K562 (cell line): ENCODE measurements around the gene INPP4B. TPM values are rescaled to one million over a fixed set of nuclear protein-coding genes. Genes with fewer than 3 reads are reported as not detected.

Source experiments
- ATAC-seq: fragments of 200-7000 bp; cut with Tn5 transposase; 3 replicates; pipeline ENCODE4 v1.9.1; 2020; ENCODE audit warnings: moderate library complexity
- BruUV-seq: library from RNA; stranded (reverse); fragments of 400-500 nt; replicated peaks from 2 replicates; lab custom pipeline; 2021; lab: Mats Ljungman, UMichigan
- CTCF ChIA-PET: fragments of 300-600 bp; formaldehyde crosslinking; extraction: SDS; loops from one replicate; lab custom pipeline; 2021; ENCODE audit warnings: low intra/inter-chr PET ratio; lab: Yijun Ruan, JAX
- POLR2A ChIA-PET: fragments of 300-600, 350-650 bp; sonication (Branson Sonifier 250); formaldehyde crosslinking; extraction: SDS; loops from one replicate; lab custom pipeline; 2021; ENCODE audit warnings: antibody characterized with exemption, inconsistent platforms; lab: Yijun Ruan, JAX
- DNase-seq, 4 experiments: peaks; one replicate each; pipeline versions ENCODE4 v3.0.0 to v3.0.0-alpha.2; 2011 to 2018; ENCODE audit warnings: low spot score in 3 of 4, mixed read lengths in 3 of 4; ENCODE audit errors: extremely low read depth in 1 of 4
- FAIRE-seq: peaks from 2 replicates; lab custom pipeline; 2011; peaks lifted over from hg19 to GRCh38; lab: Jason Lieb, UNC
- H2AFZ ChIP-seq: 2 replicates; pipeline ENCODE4 v1.6.0; 2011; ENCODE audit warnings: low read depth, low read length, control low read depth, inconsistent platforms
- H3K27ac ChIP-seq: fragments of 200-600 bp; 3 replicates; pipeline ENCODE4 v1.8.0; 2011; ENCODE audit warnings: low read depth, mild to moderate bottlenecking, control low read depth, inconsistent platforms, low read length, moderate library complexity, mixed read lengths; ENCODE audit errors: extremely low read depth
- H3K27me3 ChIP-seq, 2 experiments: fragments of 300-600 bp in 1 of 2; 2 replicates in 1 of 2; 3 replicates in 1 of 2; pipeline versions ENCODE4 v1.6.0 to v1.8.0; 2011; ENCODE audit warnings: inconsistent platforms in 2 of 2, low read length in 2 of 2, mild to moderate bottlenecking in 1 of 2, mixed read lengths in 1 of 2, moderate library complexity in 1 of 2; ENCODE audit not compliant: control insufficient read depth in 2 of 2, insufficient read depth in 2 of 2
- H3K36me3 ChIP-seq: fragments of 300-600 bp; 3 replicates; pipeline ENCODE4 v1.8.0; 2011; ENCODE audit warnings: mild to moderate bottlenecking, low read length, inconsistent platforms; ENCODE audit not compliant: control insufficient read depth, insufficient read depth
- H3K4me1 ChIP-seq, 2 experiments: fragments of 200-600 bp in 1 of 2; replicated peaks in 1 of 2; 2 replicates in 1 of 2; 3 replicates in 1 of 2; pipeline versions ENCODE4 v1.5.1 to v1.8.0; 2011; ENCODE audit warnings: inconsistent platforms in 2 of 2, low read length in 2 of 2, mild to moderate bottlenecking in 1 of 2, mixed read lengths in 1 of 2, moderate library complexity in 1 of 2; ENCODE audit not compliant: control insufficient read depth in 2 of 2, insufficient read depth in 2 of 2
- H3K4me2 ChIP-seq: 2 replicates; pipeline ENCODE4 v1.6.1; 2011; ENCODE audit warnings: low read length, control low read depth, inconsistent platforms, mixed read lengths; ENCODE audit not compliant: insufficient read depth
- H3K4me3 ChIP-seq: fragments of 200-600 bp; sonication (generic), shearing (Covaris generic); 2 replicates; pipeline ENCODE4 v1.5.1; 2016; ENCODE audit warnings: control low read depth, inconsistent platforms
- H3K79me2 ChIP-seq: fragments of 200-600 bp; 3 replicates; pipeline ENCODE4 v1.8.0; 2011; ENCODE audit warnings: low read length, inconsistent platforms; ENCODE audit not compliant: control insufficient read depth, insufficient read depth
- H3K9ac ChIP-seq, 2 experiments: 2 replicates each; pipeline versions ENCODE4 v1.6.0 to v1.6.1; 2011; ENCODE audit warnings: low read depth in 2 of 2, low read length in 2 of 2, control low read depth in 1 of 2, inconsistent platforms in 1 of 2, mild to moderate bottlenecking in 1 of 2, mixed read lengths in 1 of 2; ENCODE audit not compliant: insufficient read depth in 1 of 2
- H3K9me1 ChIP-seq: one replicate; pipeline ENCODE4 v1.6.0; 2011; ENCODE audit warnings: inconsistent platforms, mild to moderate bottlenecking, low read length, moderate library complexity; ENCODE audit not compliant: control insufficient read depth, insufficient read depth
- H3K9me3 ChIP-seq: replicated peaks from 2 replicates; pipeline ENCODE4 v1.5.1; 2011; ENCODE audit warnings: low read depth, low read length, inconsistent platforms; ENCODE audit not compliant: control insufficient read depth, insufficient read depth
- H4K20me1 ChIP-seq: replicated peaks from 2 replicates; pipeline ENCODE4 v1.6.1; 2011; ENCODE audit warnings: low read length, inconsistent platforms, mixed read lengths; ENCODE audit not compliant: control insufficient read depth, insufficient read depth
- CAMTA2 ChIP-seq: fragments of 250-450 bp; sonication (Bioruptor Pico); conservative IDR thresholded peaks from 2 replicates; pipeline ENCODE4 v1.5.1; 2022
- CCNT2 ChIP-seq: IDR thresholded peaks from 2 replicates; pipeline ENCODE4 v1.6.1; 2011; ENCODE audit warnings: borderline replicate concordance, low read depth, mild to moderate bottlenecking, moderate library complexity, mixed read lengths, low read length; ENCODE audit not compliant: insufficient read length; ENCODE audit errors: extremely low read depth
- CSDE1 ChIP-seq, 2 experiments: fragments of 450-650 bp; IDR thresholded peaks; 2 replicates each; pipeline ENCODE4 v1.6.1; 2016; ENCODE audit warnings: mild to moderate bottlenecking in 1 of 2
- HSF4 ChIP-seq: fragments of 250-450 bp; sonication (Bioruptor Pico); IDR thresholded peaks from 2 replicates; pipeline ENCODE4 v2.1.2; 2022; ENCODE audit warnings: mild to moderate bottlenecking, moderate library complexity, borderline replicate concordance
- KLF13 ChIP-seq: fragments of 450-650 bp; IDR thresholded peaks from 2 replicates; pipeline ENCODE4 v1.6.1; 2016; ENCODE audit warnings: missing genetic modification characterization, low read depth, mild to moderate bottlenecking, missing compliant biosample characterization, moderate library complexity, borderline replicate concordance
- MTA2 ChIP-seq: fragments of 450-650 bp; IDR thresholded peaks from 2 replicates; pipeline ENCODE4 v1.6.1; 2016; ENCODE audit warnings: low read depth
- NCOA4 ChIP-seq: fragments of 450-650 bp; IDR thresholded peaks from 2 replicates; pipeline ENCODE4 v1.6.1; 2018; ENCODE audit warnings: mild to moderate bottlenecking; ENCODE audit not compliant: partially characterized antibody
- NCOA6 ChIP-seq: fragments of 450-650 bp; IDR thresholded peaks from 2 replicates; pipeline ENCODE4 v1.6.1; 2017; ENCODE audit warnings: mild to moderate bottlenecking
- POLR2B ChIP-seq: fragments of 450-650 bp; IDR thresholded peaks from 2 replicates; pipeline ENCODE4 v1.6.1; 2018; ENCODE audit warnings: low read depth; ENCODE audit not compliant: partially characterized antibody
- PTBP1 ChIP-seq: fragments of 200-400 bp; formaldehyde crosslinking; IDR thresholded peaks from 2 replicates; pipeline ENCODE4 v1.6.1; 2017; ENCODE audit warnings: low read depth, low read length
- PTTG1 ChIP-seq: fragments of 450-650 bp; IDR thresholded peaks from 2 replicates; pipeline ENCODE4 v1.6.1; 2016; ENCODE audit warnings: low read depth, mild to moderate bottlenecking, missing genetic modification characterization, missing compliant biosample characterization
- ZNF212 ChIP-seq: fragments of 450-650 bp; formaldehyde crosslinking; IDR thresholded peaks from 2 replicates; pipeline ENCODE4 v1.4.0; 2020; ENCODE audit warnings: mild to moderate bottlenecking
- ZNF239 ChIP-seq: fragments of 250-450 bp; sonication (Bioruptor Pico); IDR thresholded peaks from 2 replicates; pipeline ENCODE4 v1.4.0; 2020; ENCODE audit warnings: mild to moderate bottlenecking
- ZNF282 ChIP-seq: sonication (generic); formaldehyde crosslinking; IDR thresholded peaks from 2 replicates; pipeline ENCODE4 v1.8.1; 2023; ENCODE audit warnings: missing genetic modification reagents
- WGBS: fragments of 100-300 bp; shearing (Covaris generic); methylation state at CpG from one replicate; pipeline ENCODE4 v1.1.6; 2016; ENCODE audit warnings: low coverage, mixed read lengths; ENCODE audit not compliant: insufficient coverage; ENCODE audit errors: missing lambda C conversion rate; 5-methylcytosine and 5-hydroxymethylcytosine counted together
- in situ Hi-C: fragments of 300-500 bp; cut with MboI; formaldehyde crosslinking; loops from 4 replicates; pipeline ENCODE4 v1.15.0; 2018; ENCODE audit warnings: inconsistent platforms, mixed read lengths
- intact Hi-C: fragments of 100-400 bp; cut with micrococcal nuclease; formaldehyde crosslinking; loops from 2 replicates; pipeline ENCODE4 v1.14.2; 2022
- polyA plus RNA-seq, 8 experiments: library from polyadenylated mRNA; depleted of rRNA in 4 of 8; stranded (reverse) in 5 of 8; unstranded in 3 of 8; fragments of >200 nt; fragmentation: Nextera tagmentation in 2 of 8; fragmentation: Illumina TruSeq in 1 of 8; extraction: Ambion mirVana in 2 of 8; extraction: Trizol in 1 of 8; gene quantifications; 2 replicates each; pipeline versions ENCODE4 v1.2.1 to v1.2.3, GENCODE V29; 2011 to 2014; ENCODE audit warnings: inconsistent platforms in 1 of 8, missing spikeins in 1 of 8
- total RNA-seq, 7 experiments: library from RNA; depleted of rRNA in 6 of 7; stranded (reverse); fragments of >200 nt in 6 of 7; fragmentation: Illumina TruSeq in 2 of 7; extraction: Trizol in 2 of 7; gene quantifications; 2 replicates each; pipeline versions ENCODE4 v1.2.1 to v1.2.3, GENCODE V29; 2011 to 2021; ENCODE audit warnings: low replicate concordance in 1 of 7
- TF ChIP-seq, protein P1 (sequence below): sonication (generic); formaldehyde crosslinking; IDR thresholded peaks from 2 replicates; pipeline ENCODE4 v1.9.0; 2022; ENCODE audit warnings: mild to moderate bottlenecking, missing genetic modification reagents
- TF ChIP-seq, protein P2 (sequence below): fragments of 450-650 bp; IDR thresholded peaks from 2 replicates; pipeline ENCODE4 v1.6.1; 2018; ENCODE audit warnings: mild to moderate bottlenecking, low read depth; ENCODE audit not compliant: partially characterized antibody

Gene INPP4B
- total and polyA plus RNA-seq, 9 of the 15 experiments (the other 6 are each of a cell fraction or from before 2014, with no cell fraction given), result 0.04 to 0.11 TPM; not detected in 7

DNA sequence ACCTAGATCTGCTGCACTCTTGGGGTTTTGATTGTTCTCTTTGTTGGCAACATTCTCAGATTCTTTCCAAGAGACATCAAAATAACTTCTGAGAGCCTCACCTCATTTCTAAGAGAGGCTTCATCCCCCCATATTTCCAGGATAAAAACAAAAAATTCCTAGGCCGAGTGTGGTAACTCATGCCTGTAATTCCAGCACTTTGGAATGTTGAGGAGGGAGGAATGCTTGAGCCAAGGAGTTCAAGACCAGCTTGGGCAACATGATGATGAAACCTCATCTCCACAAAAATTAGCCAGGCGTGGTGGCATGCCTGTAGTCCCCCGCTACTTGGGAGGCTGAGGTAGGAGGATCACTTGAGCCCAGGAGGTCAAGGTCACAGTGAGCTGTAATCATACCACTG is 477.0 kb downstream of the INPP4B start:
- Histone ChIP-seq H3K4me1 (no peaks in the 10 kb centered on the region), H3K9ac (no peak overlapping the region), H3K36me3 (no peaks in the 10 kb centered on the region), H3K4me2 (no peak overlapping the region), H3K4me3 (no peak overlapping the region), H3K27ac (no peak overlapping the region), H3K27me3 (no peaks in the 10 kb centered on the region), H4K20me1 (no peaks in the 10 kb centered on the region), H3K79me2 (no peaks in the 10 kb centered on the region), H3K9me1 (no peaks in the 10 kb centered on the region), H3K9me3 (no peaks in the 10 kb centered on the region), H2AFZ (no peak overlapping the region)
- FAIRE-seq, result no peak
- DNase-seq, result no peak
- BruUV-seq, result no TSS peak
- no peak for ATAC-seq
- in situ Hi-C loops (no loop called here), intact Hi-C loops (no loop called here)
- POLR2A ChIA-PET, result no interaction called here
- TF ChIP-seq NCOA6 (no peak), CAMTA2 (CRISPR knock-in tag) (no peak), MTA2 (no peak), NCOA4 (no peak), CSDE1 (IDR thresholded peaks at IDR 0.05) (no peak)
- WGBS, result 0% methylated on average over 2 of the region's 3 CpGs
- CTCF ChIA-PET, result no interaction called here

DNA sequence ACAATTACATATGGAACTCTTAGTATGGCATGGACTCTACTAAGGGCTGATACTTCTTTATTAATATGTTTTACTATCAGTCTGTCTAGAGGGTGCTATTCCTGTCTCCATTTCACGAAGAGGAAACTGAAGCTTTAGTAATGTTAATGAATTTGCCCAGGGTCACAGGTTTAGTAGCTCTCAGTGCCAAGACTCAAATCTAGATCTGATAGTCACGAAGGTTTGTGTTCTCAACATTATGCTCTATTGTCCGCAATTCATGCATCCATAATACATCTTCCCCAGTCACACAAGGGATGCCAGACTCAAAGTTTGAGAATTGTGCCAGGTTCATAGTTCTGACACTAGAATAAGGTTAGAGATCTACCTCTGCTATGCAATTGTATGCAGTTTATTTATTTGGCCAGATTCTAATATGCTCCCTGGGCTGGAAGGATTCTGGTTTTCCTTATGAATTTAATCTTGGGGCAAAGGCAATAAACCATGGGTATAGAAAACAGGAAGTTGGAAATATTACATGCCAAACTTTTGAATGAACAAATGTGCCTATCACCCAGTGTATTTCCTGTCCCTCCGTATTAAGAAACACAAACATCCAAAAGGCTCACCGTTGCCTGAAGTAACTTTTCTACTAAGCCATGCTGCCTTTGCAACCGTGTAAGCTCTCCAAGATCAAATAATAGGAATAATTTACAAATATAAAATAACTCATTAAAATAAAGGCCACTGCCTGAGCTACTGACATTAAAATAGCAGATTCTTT is 478.5 kb downstream of the INPP4B start:
- ChIA-PET CTCF (no interaction called here), POLR2A (no interaction called here)
- H3K36me3 ChIP-seq, result no peaks in the 10 kb centered on the region
- no peak overlapping the region for H3K4me3 ChIP-seq
- H3K9ac ChIP-seq, result no peak overlapping the region
- no peak for ATAC-seq
- in situ Hi-C loops (no loop called here), intact Hi-C loops (no loop called here)
- H4K20me1 ChIP-seq, result no peaks in the 10 kb centered on the region
- no peaks in the 10 kb centered on the region for H3K9me1 ChIP-seq
- no peak overlapping the region for H3K4me2 ChIP-seq
- DNase-seq, result no peak
- H3K4me1 ChIP-seq, result no peaks in the 10 kb centered on the region
- H2AFZ ChIP-seq, result no peak overlapping the region
- H3K27me3 ChIP-seq, result no peaks in the 10 kb centered on the region
- no TSS peak for BruUV-seq
- H3K79me2 ChIP-seq, result no peaks in the 10 kb centered on the region
- H3K27ac ChIP-seq, result no peak overlapping the region
- 0% methylated on average over 6 of the region's 6 CpGs for whole genome bisulfite sequencing
- no peaks in the 10 kb centered on the region for H3K9me3 ChIP-seq
- FAIRE-seq, result no peak
- TF ChIP-seq KLF13 (tag) (no peak), CCNT2 (no peak), ZNF282 (CRISPR knock-in tag) (no peak), PTTG1 (no peak), ZNF239 (CRISPR knock-in tag) (no peak), PTBP1 (no peak), ZNF212 (CRISPR knock-in tag) (no peak), HSF4 (CRISPR knock-in tag) (no peak), POLR2B (no peak)
- TF ChIP-seq, protein P1, sequence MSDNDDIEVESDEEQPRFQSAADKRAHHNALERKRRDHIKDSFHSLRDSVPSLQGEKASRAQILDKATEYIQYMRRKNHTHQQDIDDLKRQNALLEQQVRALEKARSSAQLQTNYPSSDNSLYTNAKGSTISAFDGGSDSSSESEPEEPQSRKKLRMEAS (CRISPR knock-in tag), result no peak
- TF ChIP-seq, protein P2, sequence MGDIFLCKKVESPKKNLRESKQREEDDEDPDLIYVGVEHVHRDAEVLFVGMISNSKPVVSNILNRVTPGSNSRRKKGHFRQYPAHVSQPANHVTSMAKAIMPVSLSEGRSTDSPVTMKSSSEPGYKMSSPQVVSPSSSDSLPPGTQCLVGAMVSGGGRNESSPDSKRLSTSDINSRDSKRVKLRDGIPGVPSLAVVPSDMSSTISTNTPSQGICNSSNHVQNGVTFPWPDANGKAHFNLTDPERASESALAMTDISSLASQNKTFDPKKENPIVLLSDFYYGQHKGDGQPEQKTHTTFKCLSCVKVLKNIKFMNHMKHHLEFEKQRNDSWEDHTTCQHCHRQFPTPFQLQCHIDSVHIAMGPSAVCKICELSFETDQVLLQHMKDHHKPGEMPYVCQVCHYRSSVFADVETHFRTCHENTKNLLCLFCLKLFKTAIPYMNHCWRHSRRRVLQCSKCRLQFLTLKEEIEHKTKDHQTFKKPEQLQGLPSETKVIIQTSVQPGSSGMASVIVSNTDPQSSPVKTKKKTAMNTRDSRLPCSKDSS, result no peak
